Keratinocyte (primary cell): ENCODE data around the gene ABCC8. TPM values are rescaled to one million over a fixed set of nuclear protein-coding genes. Genes with fewer than 3 reads are reported as not detected.

Experiments
- DNase-seq: peaks from one replicate; pipeline ENCODE4 v3.0.0-alpha.2; 2011; ENCODE audit warnings: low read depth, missing footprints, low spot score
- FAIRE-seq: peaks from 2 replicates; lab custom pipeline; 2011; peaks lifted over from hg19 to GRCh38; lab: Jason Lieb, UNC
- H2AFZ ChIP-seq: 2 replicates; pipeline ENCODE4 v1.6.0; 2012; ENCODE audit warnings: low read length, control low read depth, inconsistent platforms; ENCODE audit not compliant: control insufficient read depth
- H3K27ac ChIP-seq: 2 replicates; pipeline ENCODE4 v1.5.1; 2011; ENCODE audit warnings: low read length; ENCODE audit not compliant: control insufficient read depth, insufficient read depth
- H3K27me3 ChIP-seq: 3 replicates; pipeline ENCODE4 v1.6.0; 2011; ENCODE audit warnings: low read length; ENCODE audit not compliant: control insufficient read depth, insufficient read depth; ENCODE audit errors: extremely low read depth
- H3K36me3 ChIP-seq, 2 experiments: 2 replicates in 1 of 2; 3 replicates in 1 of 2; pipeline ENCODE4 v1.5.1; 2011; ENCODE audit warnings: low read length in 2 of 2, mild to moderate bottlenecking in 1 of 2; ENCODE audit not compliant: control insufficient read depth in 2 of 2, insufficient read depth in 2 of 2; ENCODE audit errors: extremely low read depth in 1 of 2
- H3K4me1 ChIP-seq: 3 replicates; pipeline ENCODE4 v1.5.1; 2011; ENCODE audit warnings: low read length; ENCODE audit not compliant: control insufficient read depth, insufficient read depth; ENCODE audit errors: extremely low read depth
- H3K4me2 ChIP-seq: 3 replicates; pipeline ENCODE4 v1.6.0; 2011; ENCODE audit warnings: low read depth, low read length; ENCODE audit not compliant: control insufficient read depth, insufficient read depth; ENCODE audit errors: extremely low read depth
- H3K4me3 ChIP-seq, 3 experiments: fragments of 200-600 bp in 1 of 3; sonication (generic) in 1 of 3; 2 replicates in 2 of 3; 3 replicates in 1 of 3; pipeline ENCODE4 v1.5.1; 2011 to 2016; ENCODE audit warnings: low read length in 3 of 3, mild to moderate bottlenecking in 3 of 3, control low read depth in 2 of 3, inconsistent platforms in 1 of 3, low read depth in 1 of 3, mixed read lengths in 1 of 3, mixed run types in 1 of 3, moderate library complexity in 1 of 3; ENCODE audit not compliant: control insufficient read depth in 2 of 3, insufficient read depth in 2 of 3; ENCODE audit errors: extremely low read depth in 1 of 3
- H3K79me2 ChIP-seq: 2 replicates; pipeline ENCODE4 v1.6.0; 2012; ENCODE audit warnings: low read length; ENCODE audit not compliant: control insufficient read depth, insufficient read depth
- H3K9ac ChIP-seq: 3 replicates; pipeline ENCODE4 v1.6.0; 2011; ENCODE audit warnings: low read length; ENCODE audit not compliant: control insufficient read depth, insufficient read depth; ENCODE audit errors: extremely low read depth
- H3K9me1 ChIP-seq: 3 replicates; pipeline ENCODE4 v1.6.0; 2011; ENCODE audit warnings: low read length; ENCODE audit not compliant: control insufficient read depth, insufficient read depth; ENCODE audit errors: extremely low read depth
- H3K9me3 ChIP-seq: 2 replicates; pipeline ENCODE4 v1.5.1; 2012; ENCODE audit warnings: low read depth, low read length; ENCODE audit not compliant: control insufficient read depth
- H4K20me1 ChIP-seq: 3 replicates; pipeline ENCODE4 v1.6.0; 2011; ENCODE audit warnings: low read length; ENCODE audit not compliant: control insufficient read depth, insufficient read depth; ENCODE audit errors: extremely low read depth
- CTCF ChIP-seq, 3 experiments: IDR thresholded peaks in 1 of 3; conservative IDR thresholded peaks in 1 of 3; optimal IDR thresholded peaks in 1 of 3; 2 replicates in 2 of 3; 3 replicates in 1 of 3; pipeline versions ENCODE3 to v1.5.1; 2011; ENCODE audit warnings: low read length in 3 of 3, mild to moderate bottlenecking in 3 of 3, moderate library complexity in 2 of 3, control low read depth in 1 of 3, inconsistent platforms in 1 of 3; ENCODE audit not compliant: insufficient read depth in 2 of 3; ENCODE audit errors: extremely low read depth in 1 of 3
- EZH2 ChIP-seq: IDR thresholded peaks from one replicate; pipeline ENCODE4 v1.6.1; 2012; ENCODE audit warnings: inconsistent platforms, mild to moderate bottlenecking, low read length, moderate library complexity
- dilution Hi-C: fragments of 300-500 bp; cut with MboI; formaldehyde crosslinking; loops from one replicate; pipeline ENCODE4 v1.7.0; 2020; ENCODE audit warnings: low sequenced_read_pairs; ENCODE audit not compliant: extremely low pct_ligation_motif_present
- polyA plus RNA-seq, 5 experiments: library from polyadenylated mRNA; depleted of rRNA in 3 of 5; stranded (reverse) in 3 of 5; stranded (forward) in 1 of 5; unstranded in 1 of 5; fragments of >200 nt; gene quantifications; 1 replicate in 1 of 5; 2 replicates in 3 of 5; 3 replicates in 1 of 5; pipeline versions ENCODE4 v1.2.1 to v1.2.3, GENCODE V29; 2011 to 2012; ENCODE audit warnings: missing spikeins in 2 of 5, low read depth in 1 of 5, low replicate concordance in 1 of 5

Gene ABCC8
- polyA plus RNA-seq, 1 donor (not counting 4 experiments of a cell fraction or from before 2014, with no cell fraction given), result not detected

GRCh38 chr11:17410606-17411379 is 65.9 kb downstream of the ABCC8 start:
- Histone ChIP-seq H2AFZ (no peak overlapping the region), H3K4me2 (no peak overlapping the region), H3K36me3 (no peaks in the 10 kb centered on the region), H3K9me3 (no peaks in the 10 kb centered on the region), H3K9me1 (no peaks in the 10 kb centered on the region), H3K27ac (no peak overlapping the region), H3K4me3 (no peak overlapping the region), H3K9ac (no peak overlapping the region), H3K79me2 (no peaks in the 10 kb centered on the region), H3K4me1 (no peaks in the 10 kb centered on the region), H3K27me3 (peaks cover 15% of the 10 kb centered on the region), H4K20me1 (no peaks in the 10 kb centered on the region)
- no peak for DNase-seq
- dilution Hi-C loops, result no loop called here
- TF ChIP-seq CTCF (optimal IDR thresholded peaks at IDR 0.05 in 1 of 3, IDR thresholded peaks at IDR 0.05 in 1 of 3, conservative IDR thresholded peaks at IDR 0.05 in 1 of 3; ENCODE audit: extremely low read depth in 1 of 3, insufficient read depth in 2 of 3, low read length in 3 of 3) (no peak), EZH2 (no peak)
- FAIRE-seq, result no peak

GRCh38 chr11:17408641-17409040 is 68.0 kb downstream of the ABCC8 start:
- Histone ChIP-seq H3K4me1 (no peaks in the 10 kb centered on the region), H3K4me3 (no peak overlapping the region), H3K27me3 (peaks cover 4% of the 10 kb centered on the region), H3K9me3 (no peaks in the 10 kb centered on the region), H2AFZ (no peak overlapping the region), H3K4me2 (no peak overlapping the region), H3K36me3 (no peaks in the 10 kb centered on the region), H4K20me1 (no peaks in the 10 kb centered on the region), H3K9me1 (no peaks in the 10 kb centered on the region), H3K27ac (no peak overlapping the region), H3K9ac (no peak overlapping the region), H3K79me2 (no peaks in the 10 kb centered on the region)
- DNase-seq, result no peak
- FAIRE-seq, result no peak
- TF ChIP-seq EZH2 (no peak), CTCF (optimal IDR thresholded peaks at IDR 0.05 in 1 of 3, IDR thresholded peaks at IDR 0.05 in 1 of 3, conservative IDR thresholded peaks at IDR 0.05 in 1 of 3; ENCODE audit: extremely low read depth in 1 of 3, insufficient read depth in 2 of 3, low read length in 3 of 3) (no peak)
- dilution Hi-C loops, result no loop called here
